ENCODE results near the gene ZFP90. TPM values are rescaled to one million over a fixed set of nuclear protein-coding genes. Genes with fewer than 3 reads are reported as not detected.

ZFP90 gene
- total RNA-seq, 1 donor from 2014 or later: 44.7 TPM

DNA sequence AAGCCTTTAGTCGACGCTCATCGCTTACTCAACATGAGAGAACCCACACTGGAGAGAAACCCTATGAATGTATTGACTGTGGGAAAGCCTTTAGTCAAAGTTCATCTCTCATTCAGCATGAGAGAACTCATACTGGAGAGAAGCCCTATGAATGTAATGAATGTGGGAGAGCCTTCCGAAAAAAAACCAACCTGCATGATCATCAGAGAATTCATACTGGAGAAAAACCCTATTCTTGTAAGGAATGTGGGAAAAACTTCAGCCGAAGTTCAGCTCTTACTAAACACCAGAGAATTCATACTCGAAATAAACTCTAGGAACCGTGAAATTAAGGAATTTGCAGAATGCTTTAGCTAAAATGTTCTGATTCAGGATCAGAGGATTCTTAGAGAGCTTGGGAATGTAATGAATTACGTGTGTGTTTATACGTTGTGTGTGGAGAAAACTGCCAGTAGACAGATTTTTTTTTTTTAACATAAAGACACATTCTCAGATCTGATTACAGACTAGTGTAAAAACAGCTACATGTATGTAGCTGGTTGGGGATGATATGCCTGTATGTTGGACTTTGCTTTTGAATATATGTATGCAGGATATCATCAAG lies 25.4 kb downstream of the ZFP90 start:
- no peak overlapping the region for H3K27ac Mint-ChIP-seq
- no peak for DNase-seq (ENCODE audit: extremely low spot score, unreplicated experiment)
- peaks cover 54% of the 10 kb centered on the region for H3K9me3 Mint-ChIP-seq
- no peaks in the 10 kb centered on the region for H3K4me1 Mint-ChIP-seq (ENCODE audit: unreplicated experiment)
- TF ChIP-seq, protein P1, sequence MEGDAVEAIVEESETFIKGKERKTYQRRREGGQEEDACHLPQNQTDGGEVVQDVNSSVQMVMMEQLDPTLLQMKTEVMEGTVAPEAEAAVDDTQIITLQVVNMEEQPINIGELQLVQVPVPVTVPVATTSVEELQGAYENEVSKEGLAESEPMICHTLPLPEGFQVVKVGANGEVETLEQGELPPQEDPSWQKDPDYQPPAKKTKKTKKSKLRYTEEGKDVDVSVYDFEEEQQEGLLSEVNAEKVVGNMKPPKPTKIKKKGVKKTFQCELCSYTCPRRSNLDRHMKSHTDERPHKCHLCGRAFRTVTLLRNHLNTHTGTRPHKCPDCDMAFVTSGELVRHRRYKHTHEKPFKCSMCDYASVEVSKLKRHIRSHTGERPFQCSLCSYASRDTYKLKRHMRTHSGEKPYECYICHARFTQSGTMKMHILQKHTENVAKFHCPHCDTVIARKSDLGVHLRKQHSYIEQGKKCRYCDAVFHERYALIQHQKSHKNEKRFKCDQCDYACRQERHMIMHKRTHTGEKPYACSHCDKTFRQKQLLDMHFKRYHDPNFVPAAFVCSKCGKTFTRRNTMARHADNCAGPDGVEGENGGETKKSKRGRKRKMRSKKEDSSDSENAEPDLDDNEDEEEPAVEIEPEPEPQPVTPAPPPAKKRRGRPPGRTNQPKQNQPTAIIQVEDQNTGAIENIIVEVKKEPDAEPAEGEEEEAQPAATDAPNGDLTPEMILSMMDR (conservative IDR thresholded peaks at IDR 0.05): no peak
- H3K4me3 Mint-ChIP-seq: no peak overlapping the region
- H3K27me3 Mint-ChIP-seq: no peaks in the 10 kb centered on the region
- peaks cover 76% of the 10 kb centered on the region for H3K36me3 Mint-ChIP-seq

DNA sequence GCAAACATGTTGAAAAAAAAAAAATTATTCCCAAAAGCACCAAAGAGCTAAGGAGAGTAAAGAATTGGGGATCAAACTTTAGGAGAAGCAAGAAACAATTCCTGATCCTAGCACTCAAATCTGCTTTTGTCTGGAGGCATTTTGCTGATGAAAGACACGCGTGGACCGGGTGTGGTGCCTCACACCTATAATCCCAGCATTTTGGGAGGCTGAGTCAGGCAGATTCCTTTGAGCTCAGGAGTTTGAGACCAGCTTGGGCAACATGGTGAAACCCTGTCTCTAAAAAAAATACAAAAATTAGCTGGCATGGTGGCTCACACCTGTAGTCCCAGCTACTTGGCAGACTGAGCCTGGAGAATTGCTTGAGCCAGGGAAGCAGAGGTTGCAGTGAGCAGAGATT lies 35.4 kb downstream of the ZFP90 start:
- no peak for DNase-seq (ENCODE audit: extremely low spot score, unreplicated experiment)
- Mint-ChIP-seq H3K36me3 (peaks cover 18% of the 10 kb centered on the region), H3K27me3 (no peaks in the 10 kb centered on the region), H3K27ac (no peak overlapping the region), H3K4me1 (ENCODE audit: unreplicated experiment) (no peaks in the 10 kb centered on the region), H3K4me3 (no peak overlapping the region), H3K9me3 (peaks cover 22% of the 10 kb centered on the region)
- TF ChIP-seq, protein P1 (conservative IDR thresholded peaks at IDR 0.05): no peak

DNA sequence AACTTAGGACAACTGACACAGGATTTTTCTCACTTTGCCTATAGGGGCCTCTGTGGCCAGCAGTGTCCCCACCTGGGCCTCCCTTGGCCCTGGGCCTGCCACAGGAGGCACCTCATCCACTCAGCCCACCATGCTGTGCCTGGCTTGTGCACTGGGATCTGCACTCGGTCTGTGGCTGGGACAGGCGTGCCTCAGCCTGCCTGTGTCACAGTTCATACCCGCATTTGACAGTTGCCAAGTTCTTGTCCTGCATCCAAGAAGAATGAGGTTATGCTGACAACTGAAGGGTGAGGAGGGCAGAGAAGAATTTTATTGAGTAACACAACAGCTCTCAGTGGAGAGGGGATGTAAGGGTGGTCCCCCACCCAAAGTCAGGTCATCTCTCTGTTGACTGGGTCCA lies 36.0 kb downstream of the ZFP90 start:
- H3K4me1 Mint-ChIP-seq (ENCODE audit: unreplicated experiment): no peaks in the 10 kb centered on the region
- H3K27ac Mint-ChIP-seq: no peak overlapping the region
- TF ChIP-seq, protein P1 (conservative IDR thresholded peaks at IDR 0.05): no peak
- no peaks in the 10 kb centered on the region for H3K27me3 Mint-ChIP-seq
- peaks cover 17% of the 10 kb centered on the region for H3K9me3 Mint-ChIP-seq
- no peak for DNase-seq (ENCODE audit: extremely low spot score, unreplicated experiment)
- H3K36me3 Mint-ChIP-seq: peaks cover 12% of the 10 kb centered on the region
- H3K4me3 Mint-ChIP-seq: no peak overlapping the region

DNA sequence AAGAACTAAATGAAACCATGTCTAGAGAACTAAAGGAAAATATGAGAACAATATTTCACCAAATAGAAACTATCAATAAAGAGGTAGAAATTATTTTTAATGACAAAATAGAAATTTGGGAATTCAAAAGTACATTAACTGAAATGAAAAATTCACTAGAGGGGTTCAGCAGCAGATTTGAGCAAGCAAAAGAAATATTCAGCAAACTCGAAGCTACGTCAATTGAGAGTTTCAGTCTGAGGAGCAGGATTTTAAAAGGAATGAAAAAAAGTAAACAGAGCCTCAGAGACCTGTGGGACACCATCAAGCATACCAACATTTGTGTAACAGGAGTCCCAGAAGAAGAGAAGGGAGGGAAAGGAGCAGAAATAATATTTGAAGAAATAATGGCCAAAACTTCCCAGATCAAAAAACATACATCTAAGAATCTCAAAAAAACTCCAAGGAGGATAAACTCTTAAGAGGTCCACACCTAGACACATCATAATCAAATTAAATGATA lies 38.3 kb downstream of the ZFP90 start:
- H3K36me3 Mint-ChIP-seq: peaks cover under 1% of the 10 kb centered on the region
- H3K27me3 Mint-ChIP-seq: no peaks in the 10 kb centered on the region
- no peak overlapping the region for H3K27ac Mint-ChIP-seq
- DNase-seq (ENCODE audit: extremely low spot score, unreplicated experiment): no peak
- TF ChIP-seq, protein P1 (conservative IDR thresholded peaks at IDR 0.05): no peak
- peaks cover 8% of the 10 kb centered on the region for H3K9me3 Mint-ChIP-seq
- no peak overlapping the region for H3K4me3 Mint-ChIP-seq
- H3K4me1 Mint-ChIP-seq (ENCODE audit: unreplicated experiment): no peaks in the 10 kb centered on the region

DNA sequence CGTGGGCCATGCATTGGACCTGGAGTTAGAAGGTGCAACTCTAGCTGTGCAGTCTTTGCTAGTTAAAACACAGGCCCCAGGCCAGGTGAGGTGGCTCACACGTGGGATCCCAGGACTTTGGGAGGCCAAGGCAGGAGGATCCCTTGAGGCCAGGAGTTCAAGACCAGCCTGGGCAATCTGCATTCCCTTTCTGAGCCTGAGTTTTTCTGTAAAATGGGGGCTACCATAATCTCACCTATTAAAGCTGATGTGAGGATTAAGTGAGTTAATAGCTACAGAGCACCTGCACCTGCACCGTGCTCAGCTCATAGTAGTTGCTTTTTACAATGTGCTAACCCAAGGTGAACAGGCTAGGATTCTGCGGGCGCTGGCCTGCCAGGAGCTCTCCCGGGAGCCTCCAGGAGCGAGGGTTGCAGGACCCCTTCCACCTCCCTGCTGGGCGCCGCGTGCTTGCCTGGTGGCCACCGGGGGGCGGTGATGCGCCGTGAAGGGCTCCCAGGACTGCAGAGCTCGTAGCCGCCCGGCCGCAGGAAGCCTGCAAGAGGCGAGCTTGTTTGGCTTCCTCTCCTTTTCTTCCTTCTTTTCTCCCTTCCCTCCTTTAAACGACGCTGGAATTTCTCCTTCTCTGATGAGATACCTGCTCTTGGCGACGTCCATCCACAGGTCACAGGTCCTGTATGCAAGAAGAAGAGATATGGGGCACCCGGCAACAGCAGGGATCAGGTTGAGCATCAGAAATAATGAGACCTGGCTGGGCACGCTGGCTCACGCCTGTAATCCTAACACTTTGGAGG lies 51.3 kb downstream of the ZFP90 start:
- no peak overlapping the region for H3K27ac Mint-ChIP-seq

More for the DNA sequence above, 51.3 kb downstream of the ZFP90 start:
- DNase-seq (ENCODE audit: extremely low spot score, unreplicated experiment): peak; percentile 81
- H3K36me3 Mint-ChIP-seq: peaks cover 9% of the 10 kb centered on the region
- TF ChIP-seq, protein P1 (conservative IDR thresholded peaks at IDR 0.05): peak; percentile 85
- peaks cover 5% of the 10 kb centered on the region for H3K9me3 Mint-ChIP-seq
- H3K4me3 Mint-ChIP-seq: peak overlapping the region; percentile 49
- peaks cover 4% of the 10 kb centered on the region for H3K4me1 Mint-ChIP-seq (ENCODE audit: unreplicated experiment)
- no peaks in the 10 kb centered on the region for H3K27me3 Mint-ChIP-seq

All from type B pancreatic cell (in vitro differentiated cells).